Brain microvascular endothelial cell (primary cell): ENCODE results near the gene SH3PXD2B.
"Not testable (repeated sequence)": the region's sequence is repeated elsewhere in the genome, so short reads cannot be mapped to it uniquely, and the experiment has no call there.

Experiments used
- DNase-seq: peaks from one replicate; pipeline ENCODE4 v3.0.0-alpha.2; 2020
- H3K27ac ChIP-seq: fragments of 250-450 bp; sonication (Bioruptor Pico); 2 replicates; pipeline ENCODE4 v1.5.1; 2020; ENCODE audit warnings: mild to moderate bottlenecking, moderate library complexity
- H3K27me3 ChIP-seq: fragments of 250-450 bp; sonication (Bioruptor Pico); replicated peaks from 2 replicates; pipeline ENCODE4 v1.5.1; 2020; ENCODE audit warnings: mild to moderate bottlenecking
- H3K36me3 ChIP-seq: fragments of 250-450 bp; sonication (Bioruptor Pico); replicated peaks from 2 replicates; pipeline ENCODE4 v1.5.1; 2020; ENCODE audit warnings: mild to moderate bottlenecking
- H3K4me3 ChIP-seq: 2 replicates; pipeline ENCODE4 v1.5.1; 2011; ENCODE audit warnings: low read depth, mild to moderate bottlenecking, control low read depth, low read length, moderate library complexity
- in situ Hi-C: cut with HindIII; loops from 2 replicates; pipeline ENCODE4 v1.10.0; 2017; ENCODE audit warnings: low sequenced_read_pairs, low pct_ligation_motif_present
- TF ChIP-seq, protein P1 (sequence below): IDR thresholded peaks from 2 replicates; pipeline ENCODE4 v1.5.1; 2011; ENCODE audit warnings: low read depth, mild to moderate bottlenecking, moderate library complexity, low read length, control low read depth, inconsistent platforms; ENCODE audit errors: missing control alignments

The SH3PXD2B gene

DNA sequence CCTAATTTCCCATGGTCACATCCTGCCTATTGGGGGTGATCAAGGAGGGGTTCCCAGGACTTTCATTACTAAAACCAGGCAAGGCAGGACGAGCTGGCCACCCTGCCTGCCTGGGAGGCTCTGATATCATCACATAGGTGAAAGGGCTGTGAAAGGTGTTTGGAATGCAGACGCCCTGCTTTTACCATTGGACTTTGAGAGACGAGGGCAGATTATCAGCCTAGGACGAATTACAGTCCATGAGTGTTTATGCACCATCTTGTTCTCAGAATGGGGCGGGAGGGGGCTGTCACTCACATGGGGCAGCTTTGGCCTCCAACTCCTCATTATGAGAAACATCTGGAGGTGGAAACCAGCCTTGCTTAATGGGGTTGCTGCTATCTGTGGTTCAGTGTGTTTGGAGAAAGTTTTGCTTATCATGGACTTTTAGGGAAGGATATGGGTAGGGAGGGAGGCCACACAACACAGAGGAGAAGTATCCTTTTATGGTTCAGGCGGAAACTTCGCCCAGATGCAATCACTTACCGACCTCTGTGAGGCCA, 101.0 kb downstream of the SH3PXD2B start:
- TF ChIP-seq, protein P1, sequence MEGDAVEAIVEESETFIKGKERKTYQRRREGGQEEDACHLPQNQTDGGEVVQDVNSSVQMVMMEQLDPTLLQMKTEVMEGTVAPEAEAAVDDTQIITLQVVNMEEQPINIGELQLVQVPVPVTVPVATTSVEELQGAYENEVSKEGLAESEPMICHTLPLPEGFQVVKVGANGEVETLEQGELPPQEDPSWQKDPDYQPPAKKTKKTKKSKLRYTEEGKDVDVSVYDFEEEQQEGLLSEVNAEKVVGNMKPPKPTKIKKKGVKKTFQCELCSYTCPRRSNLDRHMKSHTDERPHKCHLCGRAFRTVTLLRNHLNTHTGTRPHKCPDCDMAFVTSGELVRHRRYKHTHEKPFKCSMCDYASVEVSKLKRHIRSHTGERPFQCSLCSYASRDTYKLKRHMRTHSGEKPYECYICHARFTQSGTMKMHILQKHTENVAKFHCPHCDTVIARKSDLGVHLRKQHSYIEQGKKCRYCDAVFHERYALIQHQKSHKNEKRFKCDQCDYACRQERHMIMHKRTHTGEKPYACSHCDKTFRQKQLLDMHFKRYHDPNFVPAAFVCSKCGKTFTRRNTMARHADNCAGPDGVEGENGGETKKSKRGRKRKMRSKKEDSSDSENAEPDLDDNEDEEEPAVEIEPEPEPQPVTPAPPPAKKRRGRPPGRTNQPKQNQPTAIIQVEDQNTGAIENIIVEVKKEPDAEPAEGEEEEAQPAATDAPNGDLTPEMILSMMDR: no peak
- Histone ChIP-seq H3K27me3 (no peaks in the 10 kb centered on the region), H3K4me3 (no peak overlapping the region), H3K27ac (no peak overlapping the region), H3K36me3 (peaks cover 68% of the 10 kb centered on the region)
- in situ Hi-C loops: no loop called here
- no peak for DNase-seq

DNA sequence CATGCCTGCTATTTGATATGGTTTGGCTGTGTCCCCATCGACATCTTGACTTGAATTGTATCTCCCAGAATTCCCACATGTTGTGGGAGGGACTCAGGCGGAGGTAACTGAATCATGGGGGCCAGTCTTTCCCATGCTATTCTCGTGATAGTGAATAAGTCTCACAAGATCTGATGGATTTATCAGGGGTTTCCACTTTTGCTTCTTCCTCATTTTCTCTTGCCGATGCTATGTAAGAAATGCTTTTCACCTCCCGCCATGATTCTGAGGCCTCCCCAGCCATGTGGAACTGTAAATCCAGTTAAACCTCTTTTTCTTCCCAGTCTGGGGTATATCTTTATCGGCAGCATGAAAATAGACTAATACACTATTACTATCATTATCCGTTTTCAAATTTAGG, 101.8 kb downstream of the SH3PXD2B start:
- H3K4me3 ChIP-seq, in situ Hi-C loops, H3K27ac ChIP-seq, H3K27me3 ChIP-seq, DNase-seq: not testable (repeated sequence)
- H3K36me3 ChIP-seq: peaks cover 68% of the 10 kb centered on the region

DNA sequence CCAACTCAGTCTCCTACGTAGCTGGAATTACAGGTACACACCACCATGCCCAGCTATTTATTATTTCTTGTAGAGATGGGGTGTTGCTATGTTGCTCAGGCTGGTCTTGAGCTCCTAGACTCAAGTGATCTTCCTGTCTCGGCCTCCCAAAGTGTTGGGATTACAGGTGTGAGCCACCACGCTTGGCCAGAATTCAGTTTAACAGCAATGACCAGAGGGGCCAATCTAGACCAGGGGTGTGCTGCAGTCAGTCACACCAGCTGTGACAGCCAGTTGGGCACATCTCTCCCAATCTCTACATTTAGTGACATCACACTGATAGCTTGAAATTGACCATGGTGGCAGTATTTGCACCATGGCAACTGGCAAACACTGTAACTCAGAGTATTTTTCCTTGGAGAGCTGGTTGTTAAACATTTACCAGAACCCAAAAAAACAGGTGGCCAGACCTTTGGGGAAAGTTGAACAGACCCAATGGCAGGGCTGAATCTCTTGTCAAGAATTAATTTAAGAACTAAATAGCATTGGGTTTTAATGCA, 103.0 kb downstream of the SH3PXD2B start:
- Histone ChIP-seq H3K4me3 (no peak overlapping the region), H3K36me3 (peaks cover 69% of the 10 kb centered on the region), H3K27me3 (no peaks in the 10 kb centered on the region), H3K27ac (no peak overlapping the region)
- no peak for DNase-seq
- in situ Hi-C loops: no loop called here
- TF ChIP-seq, protein P1: no peak

DNA sequence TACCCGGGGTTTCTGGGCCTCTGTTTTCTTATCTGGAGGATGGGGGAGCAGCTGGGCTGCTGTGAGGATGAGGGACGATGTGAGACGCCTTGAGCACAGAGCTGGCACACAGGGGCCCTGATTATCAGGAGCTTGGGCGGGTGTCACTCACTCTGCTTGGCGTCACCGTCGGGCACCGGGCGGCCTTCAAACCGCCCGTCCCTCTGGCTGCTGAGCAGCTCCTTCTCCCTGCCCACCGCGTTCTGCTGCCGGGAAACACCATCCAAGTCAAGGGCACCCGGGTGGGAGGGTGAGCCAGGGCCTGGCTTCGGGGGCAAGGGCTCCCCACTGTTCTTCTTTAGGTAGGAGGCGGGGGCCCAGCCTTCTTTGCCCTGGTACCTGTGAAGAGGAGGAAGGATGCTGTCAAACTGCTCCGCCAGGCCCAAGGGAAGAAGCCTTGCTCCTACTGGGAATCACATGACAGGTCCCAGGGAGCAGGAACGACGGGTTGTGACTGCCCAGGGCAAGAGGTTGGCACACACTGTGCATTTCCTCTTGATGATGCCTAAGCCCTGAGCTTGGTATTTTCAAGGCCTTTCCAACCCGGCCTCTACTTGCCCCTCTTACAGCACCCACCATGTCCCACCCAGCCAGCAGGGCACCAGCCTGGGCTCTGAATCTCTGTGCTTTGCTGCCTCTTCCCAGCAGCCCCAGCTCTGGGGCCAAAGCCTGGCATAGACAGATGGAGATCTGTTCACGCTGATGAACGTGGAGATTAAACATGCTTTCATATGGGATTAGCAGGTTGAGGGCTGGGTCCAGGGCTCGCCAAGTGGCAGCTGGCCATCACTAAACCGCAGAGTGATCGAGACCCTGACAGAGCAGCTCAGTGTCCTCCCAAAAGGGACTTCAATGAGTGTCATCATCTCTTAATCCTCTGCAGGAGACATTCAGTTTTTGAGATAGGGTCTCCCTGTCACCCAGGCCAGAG, 103.8 kb downstream of the SH3PXD2B start:
- TF ChIP-seq, protein P1: no peak
- DNase-seq: no peak
- H3K36me3 ChIP-seq: peaks cover 68% of the 10 kb centered on the region
- H3K27ac ChIP-seq: no peak overlapping the region
- H3K4me3 ChIP-seq: no peak overlapping the region
- H3K27me3 ChIP-seq: no peaks in the 10 kb centered on the region
- in situ Hi-C loops: no loop called here

DNA sequence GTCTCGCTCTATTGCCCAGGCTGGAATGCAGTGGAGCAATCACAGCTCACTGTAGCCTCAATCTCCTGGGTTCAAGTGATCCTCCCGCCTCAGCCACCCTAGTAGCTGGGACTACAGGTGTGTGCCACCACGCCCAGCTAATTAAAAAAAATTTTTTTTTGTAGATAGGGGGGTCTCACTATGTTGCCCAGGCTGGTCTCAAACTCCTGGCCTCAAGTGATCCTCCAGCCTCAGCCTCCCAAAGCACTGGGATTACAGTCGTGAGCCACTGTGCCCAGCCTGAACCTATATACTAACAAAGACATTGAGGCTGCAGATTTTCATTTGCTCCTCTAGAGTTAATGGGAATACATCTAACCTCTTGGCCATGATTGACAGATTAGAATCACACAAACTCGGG, 105.6 kb downstream of the SH3PXD2B start:
- DNase-seq, H3K4me3 ChIP-seq, H3K27me3 ChIP-seq, H3K27ac ChIP-seq, in situ Hi-C loops: not testable (repeated sequence)
- peaks cover 67% of the 10 kb centered on the region for H3K36me3 ChIP-seq

DNA sequence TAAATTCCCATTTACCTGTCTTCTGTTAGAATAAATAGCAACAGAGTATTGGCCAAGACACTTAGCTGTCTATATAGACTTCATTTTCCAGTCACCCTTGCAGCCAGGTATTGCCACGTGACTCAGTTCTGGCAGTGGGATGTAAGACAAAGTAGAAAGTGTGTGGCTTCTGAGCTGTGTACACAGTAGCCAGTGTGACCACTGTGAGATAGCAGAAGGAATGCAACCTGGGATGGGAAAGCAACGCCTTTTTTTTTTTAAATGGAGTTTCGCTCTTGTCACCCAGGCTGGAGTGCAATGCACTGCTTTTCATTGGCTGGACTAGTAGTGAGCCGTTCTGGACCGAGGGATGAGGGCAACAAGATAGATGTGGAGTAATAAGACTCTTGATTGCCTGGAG, 106.2 kb downstream of the SH3PXD2B start:
- Histone ChIP-seq H3K27ac (no peak overlapping the region), H3K4me3 (no peak overlapping the region), H3K36me3 (peaks cover 60% of the 10 kb centered on the region), H3K27me3 (no peaks in the 10 kb centered on the region)
- DNase-seq: no peak
- TF ChIP-seq, protein P1: no peak
- in situ Hi-C loops: no loop called here
